Activated CD4-positive, CD25-positive, alpha-beta regulatory T cell treated with anti-CD3 and anti-CD28 coated beads, Interleukin-2, amount 50 U/mL, for 72 hours (primary cell): ENCODE results near the gene CIART.
"Not testable (repeated sequence)": the region's sequence is repeated elsewhere in the genome, so short reads cannot be mapped to it uniquely, and the experiment has no call there.

Experiments
- DNase-seq: peaks from one replicate; pipeline ENCODE4 v3.0.0; 2021

The CIART gene, protein sequence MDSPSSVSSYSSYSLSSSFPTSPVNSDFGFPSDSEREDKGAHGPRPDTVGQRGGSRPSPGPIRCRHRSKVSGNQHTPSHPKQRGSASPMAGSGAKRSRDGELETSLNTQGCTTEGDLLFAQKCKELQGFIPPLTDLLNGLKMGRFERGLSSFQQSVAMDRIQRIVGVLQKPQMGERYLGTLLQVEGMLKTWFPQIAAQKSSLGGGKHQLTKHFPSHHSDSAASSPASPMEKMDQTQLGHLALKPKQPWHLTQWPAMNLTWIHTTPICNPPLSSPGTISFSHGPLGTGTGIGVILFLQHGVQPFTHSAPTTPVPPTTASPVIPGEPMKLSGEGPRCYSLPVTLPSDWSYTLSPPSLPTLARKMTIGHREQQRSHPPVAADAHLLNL

DNA sequence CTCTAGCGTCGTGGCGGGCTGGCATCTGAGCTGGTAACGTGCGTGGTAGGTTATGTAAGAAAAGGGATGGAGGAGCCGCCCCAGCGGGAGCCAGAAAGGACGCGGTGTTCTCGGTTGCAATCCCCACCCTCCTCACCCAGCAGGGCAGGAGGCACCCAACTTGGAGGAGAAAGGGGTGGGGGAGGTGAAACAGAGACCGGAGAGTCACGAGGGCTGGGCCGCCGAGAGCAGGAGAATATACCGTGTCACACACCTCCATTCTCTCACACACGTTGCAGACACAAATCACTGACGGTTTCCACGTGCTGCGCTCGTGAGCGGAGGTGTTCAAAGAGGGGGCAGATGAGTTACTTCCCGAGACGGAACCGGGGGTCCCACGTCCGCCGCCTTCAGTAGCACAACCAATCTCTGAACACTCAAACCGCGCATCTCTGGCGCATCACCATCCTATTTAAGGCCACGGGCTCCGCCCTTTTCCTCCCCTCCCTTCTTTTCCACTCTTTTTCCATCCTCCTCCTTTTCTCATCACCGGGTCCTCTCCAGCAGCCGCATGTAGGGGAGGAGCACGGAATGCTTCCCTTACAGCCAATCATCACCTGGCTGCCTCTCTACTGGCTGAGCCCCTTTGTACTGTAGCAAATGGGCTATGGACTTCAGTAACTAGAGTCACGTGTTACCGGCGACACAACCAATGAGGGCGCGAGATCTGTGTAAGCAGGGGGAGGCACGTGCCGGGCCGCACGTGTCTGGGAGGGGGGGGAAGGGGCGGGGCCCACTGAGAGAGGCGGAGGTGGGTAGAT is at the start of gene CIART:
Gene CIART, plus strand, starts transcription at position 797 of the 800 bp plus-strand sequence. CDS start 714 bp downstream, outside the sequence.
- peak; percentile 66 for DNase-seq

GRCh38 chr1:150232921-150233320 is 49.4 kb upstream of the CIART start:
- DNase-seq = not testable (repeated sequence)

DNA sequence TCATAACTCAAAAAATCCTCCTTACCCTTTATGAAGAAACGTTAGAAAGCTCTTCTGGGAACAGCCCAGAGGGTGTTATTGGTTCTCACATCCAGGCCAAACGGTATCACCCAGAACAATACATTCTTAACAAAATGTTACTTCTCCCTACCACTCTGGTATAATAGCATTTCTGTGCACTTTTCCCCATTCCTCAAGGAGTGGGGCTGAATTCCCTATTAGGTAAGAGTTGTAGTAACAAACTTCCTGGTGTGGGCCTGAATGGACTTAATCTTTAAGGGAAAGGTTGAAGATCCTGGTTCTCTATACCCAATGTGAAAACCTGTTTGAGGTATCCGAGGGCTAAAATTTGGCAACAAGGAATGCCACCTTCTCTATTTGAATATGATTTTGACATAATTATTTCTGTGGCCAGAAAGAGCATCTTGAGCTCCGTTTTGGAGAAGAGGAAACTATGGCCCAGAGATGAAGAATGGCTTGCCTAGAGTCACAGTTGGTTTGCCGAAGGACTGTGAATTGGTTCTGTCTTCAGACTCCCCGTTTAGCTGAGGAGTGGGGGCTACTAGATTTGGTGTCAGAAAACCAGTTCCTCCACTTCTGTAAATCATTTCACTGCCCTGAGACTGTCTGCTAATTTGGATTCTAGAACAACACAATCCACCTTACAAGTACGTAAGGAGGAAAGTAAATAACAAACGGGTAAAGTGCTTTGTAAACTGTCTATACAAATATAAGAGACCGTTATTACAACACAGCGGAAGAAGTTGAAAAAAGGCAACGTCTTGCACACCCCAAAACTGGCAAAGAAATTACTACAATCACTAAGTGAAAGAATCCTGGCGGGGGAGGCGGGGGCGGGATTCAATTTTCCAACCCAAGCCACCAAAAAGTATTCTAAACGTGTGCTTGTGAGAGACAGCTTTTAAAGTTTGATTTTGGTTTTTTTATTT is 48.7 kb upstream of the CIART start:
- no peak for DNase-seq

DNA sequence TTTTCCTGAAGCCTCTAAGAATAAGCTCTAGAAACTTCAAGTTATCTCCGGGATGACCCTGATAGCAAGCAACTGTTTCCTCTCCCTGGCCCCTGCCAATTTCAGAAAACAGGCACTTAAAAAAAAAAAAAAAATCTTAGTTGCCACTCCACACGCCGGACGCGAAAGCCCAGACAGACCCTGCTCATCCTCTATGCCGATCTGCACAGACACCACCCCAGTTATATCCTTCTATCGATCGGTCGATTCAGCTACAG is 48.1 kb upstream of the CIART start:
- DNase-seq = no peak

DNA sequence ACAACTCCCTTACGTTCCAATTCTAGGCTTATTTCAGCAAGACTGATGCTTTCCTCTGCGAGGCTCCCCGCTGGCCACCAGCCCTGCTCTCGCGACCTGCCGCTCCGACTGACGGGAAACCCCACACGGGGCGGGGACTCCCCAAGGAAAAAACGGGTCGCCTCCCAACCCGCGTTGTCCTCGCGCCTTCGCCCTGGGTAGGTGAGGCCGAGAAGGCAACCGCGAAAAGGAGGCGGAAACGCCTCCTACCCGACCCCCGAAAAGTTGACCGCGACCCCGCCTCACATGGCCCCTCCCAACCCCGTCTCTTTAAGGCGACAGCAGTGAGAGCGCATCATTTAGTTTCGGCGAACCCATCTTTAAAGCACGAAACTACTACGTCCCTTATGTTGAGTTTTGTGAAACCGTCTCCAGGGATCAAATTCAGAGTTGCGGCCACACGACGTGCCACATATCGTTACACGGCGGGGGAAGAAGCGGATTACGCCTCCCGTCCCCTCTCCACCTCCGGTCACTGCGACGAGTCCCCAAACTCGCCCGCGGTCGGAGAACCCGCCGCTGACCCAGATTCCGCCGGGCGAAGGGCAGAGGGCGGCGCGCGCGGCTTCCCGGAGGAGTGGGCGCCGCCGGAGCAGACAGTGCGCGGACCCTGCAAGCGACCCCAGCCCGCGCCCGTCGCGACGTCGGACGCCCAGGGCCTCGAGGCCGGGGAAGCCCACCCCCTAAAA is 47.6 kb upstream of the CIART start:
- peak; percentile 87 for DNase-seq

DNA sequence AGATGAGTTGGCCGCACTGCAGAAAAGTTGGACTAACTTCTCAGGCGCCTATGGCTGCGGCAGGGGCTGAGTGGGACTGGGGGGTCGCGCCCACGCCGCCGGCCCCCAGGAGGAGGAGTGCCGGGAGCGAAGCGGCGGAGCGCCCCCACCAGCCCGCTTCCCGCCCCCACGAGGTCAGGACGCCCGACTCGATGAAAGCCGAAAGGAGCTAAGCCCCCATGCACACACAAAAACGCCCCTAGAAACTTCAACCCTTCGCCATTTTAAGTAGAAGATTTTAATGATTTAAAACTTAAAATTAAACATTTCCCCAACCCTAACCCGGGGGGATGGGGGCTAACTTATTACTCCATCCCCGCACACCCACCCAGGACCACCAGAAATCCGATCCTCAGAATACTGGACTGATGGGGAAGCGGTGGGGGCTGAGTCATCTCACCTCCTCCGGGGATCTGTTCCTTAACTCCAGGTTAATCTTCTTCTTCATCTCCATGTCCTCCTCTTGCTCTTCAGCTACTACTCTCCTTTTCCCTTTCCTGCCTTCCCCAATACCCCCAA is 47.0 kb upstream of the CIART start:
- no peak for DNase-seq

DNA sequence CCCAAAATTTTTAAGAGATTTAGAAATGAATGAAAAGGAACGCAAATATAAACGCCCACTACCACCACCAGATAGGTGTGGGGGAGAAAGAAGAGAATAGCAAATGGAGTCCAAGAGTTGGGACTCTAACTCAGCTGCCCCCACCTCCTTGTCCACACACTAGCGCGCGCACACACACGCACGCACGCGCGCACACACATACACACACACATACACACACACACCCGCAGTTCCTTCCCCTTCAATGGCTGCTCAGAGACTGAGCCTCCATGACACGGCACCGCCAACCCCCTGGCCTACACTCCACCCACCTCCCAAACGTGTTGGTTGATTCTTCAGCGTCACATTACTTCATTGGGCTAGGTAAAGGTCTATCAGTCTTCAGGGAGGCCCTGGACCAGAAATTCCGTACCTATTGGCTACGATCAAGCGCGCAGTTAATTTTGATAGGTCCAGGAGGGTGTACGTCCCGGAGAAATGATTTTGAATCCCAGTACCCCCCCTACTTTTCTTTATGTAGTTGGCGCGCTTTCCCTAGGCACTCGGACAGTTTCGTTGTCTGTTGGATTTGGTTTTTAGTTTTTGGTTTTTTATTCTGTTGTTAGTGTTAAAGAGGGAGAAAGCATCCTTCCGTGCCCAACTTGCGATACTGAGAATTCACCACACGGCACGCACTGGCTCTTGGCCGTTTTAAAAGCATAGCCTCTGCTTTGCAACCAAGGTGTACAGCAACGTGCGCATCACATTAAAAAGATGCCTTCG is 46.3 kb upstream of the CIART start, which contains the start of gene ANP32E:
Gene ANP32E, minus strand, starts transcription at position 261 of the 762 bp plus-strand sequence. CDS start 326 bp downstream, outside the sequence.
- peak; percentile 88 for DNase-seq

GRCh38 chr1:150236614-150237100 is 45.7 kb upstream of the CIART start:
- DNase-seq = no peak

DNA sequence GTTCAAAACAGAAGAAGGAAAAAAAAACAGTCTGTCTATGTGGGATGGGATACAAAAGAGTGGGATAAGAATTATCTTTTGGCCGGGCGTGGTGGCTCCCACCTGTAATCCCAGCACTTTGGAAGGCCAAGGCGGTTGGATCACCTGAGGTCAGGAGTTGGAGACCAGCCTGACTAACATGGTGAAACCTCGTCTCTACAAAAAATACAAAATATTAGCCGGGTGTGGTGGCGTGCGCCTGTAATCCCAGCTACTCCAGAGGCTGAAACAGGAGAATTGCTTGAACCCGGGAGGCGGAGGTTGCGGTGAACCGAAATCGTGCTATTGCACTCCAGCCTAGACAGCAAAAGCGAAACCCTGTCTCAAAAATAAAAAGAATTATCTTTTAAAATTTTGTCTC is 45.2 kb upstream of the CIART start:
- DNase-seq = not testable (repeated sequence)

DNA sequence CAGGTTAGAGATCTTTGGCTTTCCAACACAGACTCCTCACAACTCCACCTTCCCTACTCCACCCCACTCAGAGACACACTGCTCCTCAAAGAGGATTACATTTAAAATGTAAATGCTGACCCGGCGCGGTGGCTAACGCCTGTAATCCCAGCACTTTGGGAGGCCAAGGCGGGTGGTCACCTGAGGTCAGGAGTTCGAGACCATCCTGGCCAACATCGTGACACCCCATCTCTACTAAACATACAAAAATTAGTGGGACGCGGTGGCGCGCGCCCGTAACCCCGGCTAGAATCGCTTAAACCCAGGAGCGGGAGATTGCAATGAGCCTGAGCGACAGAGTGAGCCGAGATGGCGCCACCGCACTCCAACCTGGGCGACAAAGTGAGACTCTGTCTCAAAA is 44.6 kb upstream of the CIART start:
- no peak for DNase-seq

DNA sequence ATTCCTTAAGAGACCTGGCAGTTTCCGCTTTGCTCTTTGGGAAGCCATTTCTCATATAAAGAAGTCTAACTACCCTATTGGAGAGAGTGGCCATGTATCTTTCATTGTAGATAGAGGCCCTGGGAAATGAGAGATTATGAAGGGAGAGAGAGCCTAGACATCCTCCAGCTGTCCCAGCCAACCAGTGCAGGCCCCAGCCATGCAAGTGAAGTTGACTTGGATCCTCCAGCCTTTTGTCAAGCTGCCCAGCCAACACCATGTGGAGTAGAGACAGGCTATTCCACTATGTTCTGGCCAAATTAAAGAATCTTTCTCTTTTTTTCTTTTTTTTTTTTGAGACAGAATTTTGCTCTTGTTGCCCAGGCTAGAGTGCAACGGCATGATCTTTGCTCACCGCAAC is 39.4 kb upstream of the CIART start:
- DNase-seq = no peak

DNA sequence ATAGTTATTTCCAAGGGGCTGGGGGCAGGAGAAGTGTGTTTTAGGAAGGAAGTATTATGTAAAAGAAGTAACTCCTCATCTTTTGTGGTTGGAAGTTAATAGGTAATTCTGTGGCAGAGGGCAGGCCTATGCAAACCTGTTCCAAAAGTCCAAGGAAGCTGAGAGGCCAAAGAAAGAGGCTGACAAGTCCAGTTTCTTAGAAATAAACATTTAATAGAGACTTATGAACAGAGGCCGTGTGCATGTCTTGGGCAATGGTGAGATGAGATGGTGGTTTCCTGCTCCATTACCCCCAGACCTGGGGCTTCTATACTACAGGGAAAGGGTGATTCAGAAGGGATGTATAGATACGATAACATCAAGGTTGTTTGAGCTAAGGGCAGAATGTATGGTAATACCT is 32.4 kb upstream of the CIART start:
- no peak for DNase-seq

DNA sequence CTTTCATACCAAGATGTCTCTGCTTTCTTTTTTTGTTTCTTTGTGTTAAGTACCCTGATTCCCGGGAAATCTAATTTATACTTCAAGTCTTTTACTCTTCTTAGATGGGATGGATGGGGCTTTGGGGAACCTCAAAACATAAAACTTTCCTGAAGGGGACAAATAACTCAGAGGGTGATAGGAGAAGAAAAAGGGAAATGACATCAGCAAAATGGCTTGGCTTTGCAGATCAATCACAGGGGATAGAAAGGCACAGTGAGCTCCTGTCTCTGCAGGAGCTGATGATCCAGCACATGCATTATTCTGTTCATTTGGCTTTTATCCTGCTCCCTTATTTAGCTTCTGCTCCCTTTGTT is 26.2 kb upstream of the CIART start:
- no peak for DNase-seq

GRCh38 chr1:150256554-150257341 is 25.6 kb upstream of the CIART start:
- DNase-seq = no peak

- no peak for DNase-seq
Measured at GRCh38 chr1:150257624-150258585, 24.4 kb upstream of the CIART start, which contains the start of gene CA14. CA14 (plus strand) TSS chr1:150257774; CDS start chr1:150258129, 355 bp downstream.

GRCh38 chr1:150259217-150259616 is 23.1 kb upstream of the CIART start:
- no peak for DNase-seq

GRCh38 chr1:150259758-150260669 is 22.3 kb upstream of the CIART start:
- no peak for DNase-seq

GRCh38 chr1:150261367-150261766 is 21.0 kb upstream of the CIART start:
- no peak for DNase-seq
